HCT116 (cell line): Measurements from ENCODE around the gene MEIS1. TPM values are rescaled to one million over a fixed set of nuclear protein-coding genes. Genes with fewer than 3 reads are reported as not detected.

ENCODE experiments used
- ATAC-seq: fragments of 200-7000 bp; cut with Tn5 transposase; 2 replicates; pipeline ENCODE4 v1.9.1; 2020; ENCODE audit warnings: mild to moderate bottlenecking, moderate library complexity
- BruUV-seq: library from RNA; stranded (reverse); fragments of 400-500 nt; replicated peaks from 2 replicates; lab custom pipeline; 2021; lab: Mats Ljungman, UMichigan
- CTCF ChIA-PET: fragments of 300-600 bp; sonication (Branson Sonifier 250); formaldehyde crosslinking; loops from one replicate; lab custom pipeline; 2021; ENCODE audit warnings: antibody characterized with exemption; lab: Charles Lee
- POLR2A ChIA-PET: fragments of 300-600, 350-600 bp; sonication (Branson Sonifier 250); formaldehyde crosslinking; loops from one replicate; lab custom pipeline; 2021; ENCODE audit warnings: antibody characterized with exemption; lab: Charles Lee
- RAD21 ChIA-PET, 2 experiments: fragments of 300-600 bp; sonication (Branson Sonifier 250); formaldehyde crosslinking; loops; one replicate each; lab custom pipeline; 2023; ENCODE audit warnings: low total read pairs in 2 of 2; ENCODE audit not compliant: uncharacterized antibody in 2 of 2, unreplicated experiment in 2 of 2, low non-redundant PET in 1 of 2; lab: Charles Lee
- DNase-seq: peaks from one replicate; pipeline ENCODE4 v3.0.0-alpha.2; 2010; ENCODE audit warnings: low read depth, low spot score
- H2AFZ ChIP-seq: fragments of 200-600 bp; shearing (Covaris generic), sonication (generic); 2 replicates; pipeline ENCODE4 v1.6.1; 2017; ENCODE audit warnings: low read depth, mixed run types, mixed read lengths, antibody characterized with exemption, low read length; ENCODE audit not compliant: poor library complexity, severe bottlenecking
- H3K27ac ChIP-seq: 2 replicates; pipeline ENCODE4 v1.5.1; 2012; ENCODE audit warnings: low read depth, low read length
- H3K27me3 ChIP-seq: fragments of 200-600 bp; sonication (generic); 2 replicates; pipeline ENCODE4 v1.6.1; 2016; ENCODE audit warnings: mixed run types, low read length, mixed read lengths; ENCODE audit not compliant: insufficient read depth
- H3K36me3 ChIP-seq, 2 experiments: fragments of 200-500 bp in 1 of 2; fragments of 200-600 bp in 1 of 2; sonication (Bioruptor generic) in 1 of 2; sonication (generic) in 1 of 2; 2 replicates each; pipeline versions ENCODE4 v1.5.1 to v1.6.1; 2014 to 2016; ENCODE audit warnings: low read length in 2 of 2, inconsistent platforms in 1 of 2, mixed read lengths in 1 of 2, mixed run types in 1 of 2; ENCODE audit not compliant: insufficient read depth in 2 of 2, control insufficient read depth in 1 of 2
- H3K4me1 ChIP-seq, 2 experiments: fragments of 200-600 bp in 1 of 2; sonication (generic) in 1 of 2; 2 replicates each; pipeline versions ENCODE4 v1.5.1 to v1.6.1; 2012 to 2017; ENCODE audit warnings: low read length in 2 of 2, inconsistent platforms in 1 of 2, mild to moderate bottlenecking in 1 of 2, mixed read lengths in 1 of 2, mixed run types in 1 of 2, moderate library complexity in 1 of 2; ENCODE audit not compliant: insufficient read depth in 2 of 2, control insufficient read depth in 1 of 2
- H3K4me2 ChIP-seq: fragments of 200-600 bp; sonication (generic); 2 replicates; pipeline ENCODE4 v1.6.1; 2017; ENCODE audit warnings: mixed run types, low read length, mixed read lengths
- H3K4me3 ChIP-seq, 2 experiments: fragments of 200-600 bp in 1 of 2; sonication (generic) in 1 of 2; replicated peaks in 1 of 2; 2 replicates each; pipeline ENCODE4 v1.5.1; 2011 to 2016; ENCODE audit warnings: low read length in 2 of 2, control low read depth in 1 of 2, low read depth in 1 of 2, mild to moderate bottlenecking in 1 of 2, mixed read lengths in 1 of 2, mixed run types in 1 of 2
- H3K79me2 ChIP-seq: fragments of 200-600 bp; sonication (generic); 2 replicates; pipeline ENCODE4 v1.6.1; 2017; ENCODE audit warnings: mild to moderate bottlenecking, mixed run types, low read length, moderate library complexity, mixed read lengths; ENCODE audit not compliant: insufficient read depth
- H3K9ac ChIP-seq: fragments of 200-600 bp; sonication (generic); 2 replicates; pipeline ENCODE4 v1.6.1; 2016; ENCODE audit warnings: low read length, mixed read lengths
- H3K9me2 ChIP-seq: fragments of 200-600 bp; sonication (generic), shearing (Covaris generic); 2 replicates; pipeline ENCODE4 v1.6.1; 2017; ENCODE audit warnings: mixed run types, mild to moderate bottlenecking, moderate library complexity; ENCODE audit not compliant: insufficient read depth
- H3K9me3 ChIP-seq, 2 experiments: fragments of 200-500 bp in 1 of 2; fragments of 200-600 bp in 1 of 2; sonication (Bioruptor generic) in 1 of 2; sonication (generic) in 1 of 2; 2 replicates each; pipeline ENCODE4 v1.6.1; 2014 to 2017; ENCODE audit warnings: low read length in 2 of 2, mixed read lengths in 2 of 2, inconsistent platforms in 1 of 2, low read depth in 1 of 2, mild to moderate bottlenecking in 1 of 2, mixed run types in 1 of 2, moderate library complexity in 1 of 2; ENCODE audit not compliant: control insufficient read depth in 1 of 2, insufficient read depth in 1 of 2
- H4K20me1 ChIP-seq: fragments of 200-600 bp; sonication (generic), shearing (Covaris generic); 2 replicates; pipeline ENCODE4 v1.6.1; 2017; ENCODE audit warnings: mixed run types, mild to moderate bottlenecking, moderate library complexity; ENCODE audit not compliant: insufficient read depth
- CBX3 ChIP-seq: IDR thresholded peaks from 2 replicates; pipeline ENCODE4 v1.6.1; 2012; ENCODE audit warnings: low read depth
- ELF1 ChIP-seq: IDR thresholded peaks from 2 replicates; pipeline ENCODE4 v1.6.1; 2012; ENCODE audit warnings: low read depth, borderline replicate concordance
- FOSL1 ChIP-seq: IDR thresholded peaks from 2 replicates; pipeline ENCODE4 v1.6.1; 2012; ENCODE audit warnings: low read depth
- POLR2A ChIP-seq: IDR thresholded peaks from 2 replicates; pipeline ENCODE4 v1.7.0; 2011; ENCODE audit warnings: borderline replicate concordance; ENCODE audit not compliant: insufficient read depth, insufficient read length; ENCODE audit errors: extremely low read depth
- SIN3A ChIP-seq: IDR thresholded peaks from 2 replicates; pipeline ENCODE4 v1.6.1; 2012; ENCODE audit warnings: low read depth
- SRF ChIP-seq: IDR thresholded peaks from 2 replicates; pipeline ENCODE4 v1.6.1; 2012; ENCODE audit warnings: low read depth
- TCF7L2 ChIP-seq: IDR thresholded peaks from 2 replicates; pipeline ENCODE4 v1.7.0; 2011; ENCODE audit warnings: borderline replicate concordance, inconsistent platforms; ENCODE audit not compliant: insufficient read depth, insufficient read length; ENCODE audit errors: extremely low read depth
- YY1 ChIP-seq: IDR thresholded peaks from 2 replicates; pipeline ENCODE4 v1.6.1; 2011; ENCODE audit warnings: low read length, low read depth, moderate library complexity, mild to moderate bottlenecking; ENCODE audit not compliant: insufficient replicate concordance; ENCODE audit errors: extremely low read depth
- ZFX ChIP-seq: fragments of 450-650 bp; IDR thresholded peaks from 2 replicates; pipeline ENCODE4 v1.6.1; 2017
- ZNF274 ChIP-seq: fragments of 200-500 bp; sonication (Bioruptor generic); IDR thresholded peaks from 2 replicates; pipeline ENCODE4 v1.6.1; 2014; ENCODE audit warnings: mild to moderate bottlenecking, low read depth, low read length, inconsistent platforms
- intact Hi-C: fragments of 100-400 bp; cut with micrococcal nuclease; formaldehyde crosslinking; loops from 2 replicates; pipeline ENCODE4 v1.10.0; 2022
- total RNA-seq: library from RNA; stranded (reverse); gene quantifications from one replicate; pipeline ENCODE4 v1.2.1, GENCODE V29; 2021; ENCODE audit not compliant: unreplicated experiment
- TF ChIP-seq, protein P1 (sequence below): IDR thresholded peaks from 2 replicates; pipeline ENCODE4 v1.6.1; 2012; ENCODE audit warnings: low read depth
- TF ChIP-seq, protein P2 (sequence below): IDR thresholded peaks from 2 replicates; pipeline ENCODE4 v1.6.1; 2012
- TF ChIP-seq, protein P3 (sequence below), 3 experiments: fragments of 200-600 bp in 1 of 3; sonication (generic) in 1 of 3; IDR thresholded peaks in 2 of 3; conservative IDR thresholded peaks in 1 of 3; 2 replicates each; pipeline ENCODE4 v1.5.1; 2012 to 2017; ENCODE audit warnings: low read depth in 2 of 3, low read length in 2 of 3, antibody characterized with exemption in 1 of 3, borderline replicate concordance in 1 of 3, control low read depth in 1 of 3, mild to moderate bottlenecking in 1 of 3, mixed read lengths in 1 of 3, mixed run types in 1 of 3, moderate library complexity in 1 of 3; ENCODE audit not compliant: insufficient read depth in 1 of 3
- TF ChIP-seq, protein P4 (sequence below): IDR thresholded peaks from 2 replicates; pipeline ENCODE4 v1.6.1; 2012
- TF ChIP-seq, protein P5 (sequence below): IDR thresholded peaks from 2 replicates; pipeline ENCODE4 v1.6.1; 2011; ENCODE audit warnings: mild to moderate bottlenecking, low read length, moderate library complexity; ENCODE audit not compliant: insufficient replicate concordance; ENCODE audit errors: extremely low read depth

MEIS1 gene
- total RNA-seq, 1 experiment from 2014 or later = 0.32 TPM

DNA sequence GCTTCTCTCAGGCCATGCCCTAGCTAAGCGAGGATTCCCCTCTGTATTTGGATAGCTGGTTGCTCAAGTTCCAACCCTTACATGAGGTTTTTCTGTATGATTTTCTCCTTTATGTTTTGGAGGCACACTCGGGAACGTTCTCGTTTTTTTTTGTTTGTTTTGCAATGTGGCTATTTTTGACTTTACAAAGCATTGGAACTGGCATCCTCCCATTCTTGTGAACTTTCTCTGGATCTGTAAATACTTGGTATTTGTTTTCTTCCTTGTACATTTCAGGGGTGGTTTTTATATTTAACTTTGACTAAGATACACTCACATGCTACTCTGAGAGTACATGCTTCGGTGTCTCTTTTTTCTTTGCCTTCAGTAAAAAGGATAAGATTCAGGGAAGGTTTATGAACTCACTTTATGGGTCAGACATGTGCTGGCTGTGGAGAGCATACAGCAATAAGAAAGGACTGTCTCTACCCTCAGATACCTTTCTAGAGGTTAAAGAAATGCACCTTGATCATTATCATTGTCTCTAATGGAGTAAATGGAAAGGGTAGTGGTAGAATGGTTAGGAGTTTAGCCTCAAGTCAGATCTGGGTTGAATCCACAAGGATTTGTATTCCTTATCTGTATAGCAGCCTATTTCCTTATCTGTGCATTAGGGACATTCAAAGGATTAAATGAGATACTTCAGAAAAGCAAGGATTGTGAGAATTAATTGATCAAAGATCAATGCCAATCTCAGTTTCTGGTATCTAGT is 61.9 kb downstream of the MEIS1 start:
- Histone ChIP-seq H3K27ac (no peak overlapping the region), H3K9me3 (no peaks in the 10 kb centered on the region; a peak in 2 of 4 replicates), H3K27me3 (no peaks in the 10 kb centered on the region), H3K4me1 (no peaks in the 10 kb centered on the region), H2AFZ (no peak overlapping the region), H3K9me2 (no peaks in the 10 kb centered on the region), H3K9ac (no peak overlapping the region), H3K4me3 (no peak overlapping the region), H3K4me2 (no peak overlapping the region), H3K36me3 (no peaks in the 10 kb centered on the region), H3K79me2 (no peaks in the 10 kb centered on the region), H4K20me1 (no peaks in the 10 kb centered on the region)
- DNase-seq (no peak), ATAC-seq (no peak)
- CTCF ChIA-PET = no interaction called here
- TF ChIP-seq SIN3A = no peak
- TF ChIP-seq, protein P1, sequence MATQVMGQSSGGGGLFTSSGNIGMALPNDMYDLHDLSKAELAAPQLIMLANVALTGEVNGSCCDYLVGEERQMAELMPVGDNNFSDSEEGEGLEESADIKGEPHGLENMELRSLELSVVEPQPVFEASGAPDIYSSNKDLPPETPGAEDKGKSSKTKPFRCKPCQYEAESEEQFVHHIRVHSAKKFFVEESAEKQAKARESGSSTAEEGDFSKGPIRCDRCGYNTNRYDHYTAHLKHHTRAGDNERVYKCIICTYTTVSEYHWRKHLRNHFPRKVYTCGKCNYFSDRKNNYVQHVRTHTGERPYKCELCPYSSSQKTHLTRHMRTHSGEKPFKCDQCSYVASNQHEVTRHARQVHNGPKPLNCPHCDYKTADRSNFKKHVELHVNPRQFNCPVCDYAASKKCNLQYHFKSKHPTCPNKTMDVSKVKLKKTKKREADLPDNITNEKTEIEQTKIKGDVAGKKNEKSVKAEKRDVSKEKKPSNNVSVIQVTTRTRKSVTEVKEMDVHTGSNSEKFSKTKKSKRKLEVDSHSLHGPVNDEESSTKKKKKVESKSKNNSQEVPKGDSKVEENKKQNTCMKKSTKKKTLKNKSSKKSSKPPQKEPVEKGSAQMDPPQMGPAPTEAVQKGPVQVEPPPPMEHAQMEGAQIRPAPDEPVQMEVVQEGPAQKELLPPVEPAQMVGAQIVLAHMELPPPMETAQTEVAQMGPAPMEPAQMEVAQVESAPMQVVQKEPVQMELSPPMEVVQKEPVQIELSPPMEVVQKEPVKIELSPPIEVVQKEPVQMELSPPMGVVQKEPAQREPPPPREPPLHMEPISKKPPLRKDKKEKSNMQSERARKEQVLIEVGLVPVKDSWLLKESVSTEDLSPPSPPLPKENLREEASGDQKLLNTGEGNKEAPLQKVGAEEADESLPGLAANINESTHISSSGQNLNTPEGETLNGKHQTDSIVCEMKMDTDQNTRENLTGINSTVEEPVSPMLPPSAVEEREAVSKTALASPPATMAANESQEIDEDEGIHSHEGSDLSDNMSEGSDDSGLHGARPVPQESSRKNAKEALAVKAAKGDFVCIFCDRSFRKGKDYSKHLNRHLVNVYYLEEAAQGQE = no peak
- TF ChIP-seq POLR2A = no peak
- TF ChIP-seq ZFX = no peak
- TF ChIP-seq ZNF274 = no peak
- TF ChIP-seq FOSL1 = no peak
- TF ChIP-seq, protein P2, sequence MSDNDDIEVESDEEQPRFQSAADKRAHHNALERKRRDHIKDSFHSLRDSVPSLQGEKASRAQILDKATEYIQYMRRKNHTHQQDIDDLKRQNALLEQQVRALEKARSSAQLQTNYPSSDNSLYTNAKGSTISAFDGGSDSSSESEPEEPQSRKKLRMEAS = no peak
- TF ChIP-seq SRF = no peak
- TF ChIP-seq, protein P3, sequence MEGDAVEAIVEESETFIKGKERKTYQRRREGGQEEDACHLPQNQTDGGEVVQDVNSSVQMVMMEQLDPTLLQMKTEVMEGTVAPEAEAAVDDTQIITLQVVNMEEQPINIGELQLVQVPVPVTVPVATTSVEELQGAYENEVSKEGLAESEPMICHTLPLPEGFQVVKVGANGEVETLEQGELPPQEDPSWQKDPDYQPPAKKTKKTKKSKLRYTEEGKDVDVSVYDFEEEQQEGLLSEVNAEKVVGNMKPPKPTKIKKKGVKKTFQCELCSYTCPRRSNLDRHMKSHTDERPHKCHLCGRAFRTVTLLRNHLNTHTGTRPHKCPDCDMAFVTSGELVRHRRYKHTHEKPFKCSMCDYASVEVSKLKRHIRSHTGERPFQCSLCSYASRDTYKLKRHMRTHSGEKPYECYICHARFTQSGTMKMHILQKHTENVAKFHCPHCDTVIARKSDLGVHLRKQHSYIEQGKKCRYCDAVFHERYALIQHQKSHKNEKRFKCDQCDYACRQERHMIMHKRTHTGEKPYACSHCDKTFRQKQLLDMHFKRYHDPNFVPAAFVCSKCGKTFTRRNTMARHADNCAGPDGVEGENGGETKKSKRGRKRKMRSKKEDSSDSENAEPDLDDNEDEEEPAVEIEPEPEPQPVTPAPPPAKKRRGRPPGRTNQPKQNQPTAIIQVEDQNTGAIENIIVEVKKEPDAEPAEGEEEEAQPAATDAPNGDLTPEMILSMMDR (IDR thresholded peaks at IDR 0.05 in 2 of 3, conservative IDR thresholded peaks at IDR 0.05 in 1 of 3; ENCODE audit: borderline replicate concordance in 1 of 3, insufficient read depth in 1 of 3, low read depth in 2 of 3, low read length in 2 of 3) = no peak
- no peak for TF ChIP-seq TCF7L2
- TF ChIP-seq, protein P4, sequence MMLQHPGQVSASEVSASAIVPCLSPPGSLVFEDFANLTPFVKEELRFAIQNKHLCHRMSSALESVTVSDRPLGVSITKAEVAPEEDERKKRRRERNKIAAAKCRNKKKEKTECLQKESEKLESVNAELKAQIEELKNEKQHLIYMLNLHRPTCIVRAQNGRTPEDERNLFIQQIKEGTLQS = no peak
- TF ChIP-seq CBX3 = no peak
- TF ChIP-seq, protein P5, sequence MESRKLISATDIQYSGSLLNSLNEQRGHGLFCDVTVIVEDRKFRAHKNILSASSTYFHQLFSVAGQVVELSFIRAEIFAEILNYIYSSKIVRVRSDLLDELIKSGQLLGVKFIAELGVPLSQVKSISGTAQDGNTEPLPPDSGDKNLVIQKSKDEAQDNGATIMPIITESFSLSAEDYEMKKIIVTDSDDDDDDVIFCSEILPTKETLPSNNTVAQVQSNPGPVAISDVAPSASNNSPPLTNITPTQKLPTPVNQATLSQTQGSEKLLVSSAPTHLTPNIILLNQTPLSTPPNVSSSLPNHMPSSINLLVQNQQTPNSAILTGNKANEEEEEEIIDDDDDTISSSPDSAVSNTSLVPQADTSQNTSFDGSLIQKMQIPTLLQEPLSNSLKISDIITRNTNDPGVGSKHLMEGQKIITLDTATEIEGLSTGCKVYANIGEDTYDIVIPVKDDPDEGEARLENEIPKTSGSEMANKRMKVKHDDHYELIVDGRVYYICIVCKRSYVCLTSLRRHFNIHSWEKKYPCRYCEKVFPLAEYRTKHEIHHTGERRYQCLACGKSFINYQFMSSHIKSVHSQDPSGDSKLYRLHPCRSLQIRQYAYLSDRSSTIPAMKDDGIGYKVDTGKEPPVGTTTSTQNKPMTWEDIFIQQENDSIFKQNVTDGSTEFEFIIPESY = no peak
- no peak for TF ChIP-seq YY1
- no peak for TF ChIP-seq ELF1
- POLR2A ChIA-PET = no interaction called here
- BruUV-seq = no TSS peak
- intact Hi-C loops = no loop called here
- RAD21 ChIA-PET = no interaction called here
